H9 (cell line): Measurements from ENCODE around the gene ACTRT3. TPM values are rescaled to one million over a fixed set of nuclear protein-coding genes. Genes with fewer than 3 reads are reported as not detected.

Experiments used
- DNase-seq: peaks from one replicate; pipeline ENCODE4 v3.0.0-alpha.2; 2017
- H2AFZ ChIP-seq: one replicate; pipeline ENCODE4 v1.6.1; 2013; ENCODE audit warnings: mild to moderate bottlenecking, low read length, control low read depth, moderate library complexity
- H2AK5ac ChIP-seq: 2 replicates; pipeline ENCODE4 v1.6.1; 2013; ENCODE audit warnings: low read length, control low read depth, mixed read lengths; ENCODE audit not compliant: insufficient read length
- H2BK120ac ChIP-seq: one replicate; pipeline ENCODE4 v1.6.1; 2013; ENCODE audit warnings: low read depth, mild to moderate bottlenecking, low read length, control low read depth, inconsistent platforms; ENCODE audit not compliant: poor library complexity, severe bottlenecking
- H2BK12ac ChIP-seq: 2 replicates; pipeline ENCODE4 v1.6.1; 2013; ENCODE audit warnings: low read length, control low read depth, mixed read lengths, low read depth; ENCODE audit not compliant: insufficient read length
- H2BK15ac ChIP-seq: 2 replicates; pipeline ENCODE4 v1.6.1; 2013; ENCODE audit warnings: low read depth, low read length, control low read depth
- H2BK20ac ChIP-seq: one replicate; pipeline ENCODE4 v1.6.1; 2013; ENCODE audit warnings: low read depth, mild to moderate bottlenecking, low read length, control low read depth, inconsistent platforms; ENCODE audit not compliant: poor library complexity, severe bottlenecking
- H2BK5ac ChIP-seq: 2 replicates; pipeline ENCODE4 v1.6.1; 2013; ENCODE audit warnings: low read length, control low read depth, mixed read lengths; ENCODE audit not compliant: insufficient read length
- H3K14ac ChIP-seq: 2 replicates; pipeline ENCODE4 v1.6.1; 2013; ENCODE audit warnings: low read length, control low read depth; ENCODE audit not compliant: insufficient read depth
- H3K18ac ChIP-seq: 2 replicates; pipeline ENCODE4 v1.6.1; 2013; ENCODE audit warnings: low read depth, mild to moderate bottlenecking, mixed read lengths, low read length, control low read depth; ENCODE audit not compliant: insufficient read length
- H3K23ac ChIP-seq: 2 replicates; pipeline ENCODE4 v1.6.1; 2013; ENCODE audit warnings: low read length, control low read depth, mixed read lengths, low read depth; ENCODE audit not compliant: insufficient read length
- H3K23me2 ChIP-seq: 2 replicates; pipeline ENCODE4 v1.6.1; 2013; ENCODE audit warnings: low read depth, mild to moderate bottlenecking, mixed read lengths, low read length, control low read depth; ENCODE audit not compliant: insufficient read length, poor library complexity, severe bottlenecking
- H3K27ac ChIP-seq: 2 replicates; pipeline ENCODE4 v1.5.1; 2013; ENCODE audit warnings: low read length, control low read depth, mixed read lengths, low read depth; ENCODE audit not compliant: insufficient read length
- H3K27me3 ChIP-seq: 2 replicates; pipeline ENCODE4 v1.6.1; 2013; ENCODE audit warnings: low read length, control low read depth, inconsistent platforms; ENCODE audit not compliant: insufficient read depth
- H3K4ac ChIP-seq: 2 replicates; pipeline ENCODE4 v1.6.1; 2013; ENCODE audit warnings: low read depth, mild to moderate bottlenecking, control low read depth, inconsistent platforms, low read length, moderate library complexity
- H3K4me1 ChIP-seq: 2 replicates; pipeline ENCODE4 v1.6.1; 2013; ENCODE audit warnings: low read length, control low read depth, inconsistent platforms; ENCODE audit not compliant: insufficient read depth
- H3K4me2 ChIP-seq: 2 replicates; pipeline ENCODE4 v1.6.1; 2013; ENCODE audit warnings: low read length, control low read depth, mixed read lengths; ENCODE audit not compliant: insufficient read length, insufficient read depth
- H3K56ac ChIP-seq: 2 replicates; pipeline ENCODE4 v1.6.1; 2013; ENCODE audit warnings: low read depth, mild to moderate bottlenecking, mixed read lengths, low read length, control low read depth; ENCODE audit not compliant: insufficient read length
- H3K79me1 ChIP-seq: 2 replicates; pipeline ENCODE4 v1.6.1; 2013; ENCODE audit warnings: low read depth, mild to moderate bottlenecking, moderate library complexity, low read length, control low read depth, inconsistent platforms; ENCODE audit not compliant: insufficient read depth, poor library complexity, severe bottlenecking
- H3K79me2 ChIP-seq: 2 replicates; pipeline ENCODE4 v1.6.1; 2013; ENCODE audit warnings: low read length, control low read depth, inconsistent platforms; ENCODE audit not compliant: insufficient read depth
- H3K9ac ChIP-seq: 2 replicates; pipeline ENCODE4 v1.6.1; 2013; ENCODE audit warnings: low read length, control low read depth, mixed read lengths; ENCODE audit not compliant: insufficient read length; ENCODE audit errors: extremely low read depth
- H3K9me3 ChIP-seq: one replicate; pipeline ENCODE4 v1.6.1; 2013; ENCODE audit warnings: low read depth, low read length, inconsistent platforms; ENCODE audit not compliant: control insufficient read depth
- H3T11ph ChIP-seq: one replicate; pipeline ENCODE4 v1.6.1; 2013; ENCODE audit warnings: mild to moderate bottlenecking, low read length, control low read depth, inconsistent platforms
- H4K20me1 ChIP-seq: one replicate; pipeline ENCODE4 v1.6.1; 2013; ENCODE audit not compliant: control insufficient read depth, insufficient read length, insufficient read depth
- H4K5ac ChIP-seq: 2 replicates; pipeline ENCODE4 v1.6.1; 2013; ENCODE audit warnings: low read depth, mild to moderate bottlenecking, mixed read lengths, low read length, control low read depth; ENCODE audit not compliant: insufficient read length
- H4K8ac ChIP-seq: replicated peaks from 2 replicates; pipeline ENCODE4 v1.6.1; 2013; ENCODE audit warnings: low read length, control low read depth, mixed read lengths, low read depth; ENCODE audit not compliant: insufficient read length
- H4K91ac ChIP-seq: 2 replicates; pipeline ENCODE4 v1.6.1; 2013; ENCODE audit warnings: low read depth, mild to moderate bottlenecking, moderate library complexity, mixed read lengths, low read length, control low read depth; ENCODE audit not compliant: insufficient read length
- H3K27ac Mint-ChIP-seq, 3 experiments: 2 replicates in 2 of 3; 3 replicates in 1 of 3; pipeline ENCODE4 v1.8.0; 2020 to 2021; ENCODE audit warnings: mixed read lengths in 3 of 3, mild to moderate bottlenecking in 1 of 3, moderate library complexity in 1 of 3
- H3K27me3 Mint-ChIP-seq: 2 replicates; pipeline ENCODE4 v1.8.0; 2021; ENCODE audit warnings: low read depth, mild to moderate bottlenecking, moderate library complexity, mixed read lengths
- H3K36me3 Mint-ChIP-seq, 3 experiments: 2 replicates in 2 of 3; 3 replicates in 1 of 3; pipeline ENCODE4 v1.8.0; 2020 to 2021; ENCODE audit warnings: low read depth in 3 of 3, mixed read lengths in 3 of 3; ENCODE audit not compliant: insufficient read depth in 1 of 3
- H3K4me1 Mint-ChIP-seq, 2 experiments: 2 replicates each; pipeline ENCODE4 v1.8.0; 2020; ENCODE audit warnings: mixed read lengths in 2 of 2
- H3K4me3 Mint-ChIP-seq, 2 experiments: 2 replicates in 1 of 2; 3 replicates in 1 of 2; pipeline ENCODE4 v1.8.0; 2020 to 2021; ENCODE audit warnings: mild to moderate bottlenecking in 2 of 2, mixed read lengths in 2 of 2, moderate library complexity in 1 of 2
- H3K9me3 Mint-ChIP-seq, 2 experiments: 2 replicates in 1 of 2; 3 replicates in 1 of 2; pipeline ENCODE4 v1.8.0; 2020; ENCODE audit warnings: mild to moderate bottlenecking in 2 of 2, mixed read lengths in 2 of 2, moderate library complexity in 1 of 2
- CTCF ChIP-seq: fragments of 200-600 bp; sonication (generic); conservative IDR thresholded peaks from 3 replicates; pipeline ENCODE4 v1.8.0; 2021; ENCODE audit warnings: antibody characterized with exemption, mild to moderate bottlenecking
- WGBS: extraction: QIAGEN DNeasy Blood & Tissue Kit; methylation state at CpG from one replicate; pipeline ENCODE4 v1.1.7; 2013; ENCODE audit warnings: missing lambda C conversion rate, low lambda C conversion rate, mixed read lengths; ENCODE audit not compliant: insufficient read length; ENCODE audit errors: extremely low coverage; 5-methylcytosine and 5-hydroxymethylcytosine counted together
- total RNA-seq: library from RNA; stranded (reverse); gene quantifications from 2 replicates; pipeline ENCODE4 v1.2.1, GENCODE V29; 2021

Gene ACTRT3
- total RNA-seq, 1 experiment from 2014 or later, result 5.9 TPM

- Histone ChIP-seq H3K4me2 (no peak overlapping the region), H2BK15ac (no peak overlapping the region), H2BK20ac (no peak overlapping the region), H4K5ac (no peak overlapping the region), H2AK5ac (no peak overlapping the region), H4K8ac (no peak overlapping the region), H3K9me3 (no peaks in the 10 kb centered on the region), H3K23me2 (no peaks in the 10 kb centered on the region), H3K14ac (no peak overlapping the region), H3K4ac (no peak overlapping the region), H3T11ph (no peak overlapping the region), H3K9ac (no peak overlapping the region), H4K20me1 (no peaks in the 10 kb centered on the region), H3K18ac (no peak overlapping the region), H3K23ac (no peak overlapping the region), H2AFZ (no peak overlapping the region), H3K27ac (no peak overlapping the region), H2BK12ac (no peak overlapping the region), H3K79me2 (no peaks in the 10 kb centered on the region), H3K56ac (no peak overlapping the region), H3K27me3 (no peaks in the 10 kb centered on the region), H3K79me1 (no peaks in the 10 kb centered on the region), H2BK120ac (no peak overlapping the region), H4K91ac (no peak overlapping the region), H3K4me1 (no peaks in the 10 kb centered on the region), H2BK5ac (no peak overlapping the region)
- Mint-ChIP-seq H3K27me3 (no peaks in the 10 kb centered on the region), H3K4me1 (peaks cover 0 to 5% of the 10 kb centered on the region in 2 experiments; a peak in 2 of 4 replicates), H3K9me3 (no peaks in the 10 kb centered on the region), H3K27ac (no peak overlapping the region), H3K36me3 (peaks cover 0 to 6% (median 3%) of the 10 kb centered on the region in 3 experiments; a peak in 3 of 7 replicates), H3K4me3 (no peak overlapping the region)
- no peak for TF ChIP-seq CTCF
- no peak for DNase-seq
- WGBS, result no CpG with 5 or more reads among the region's 3 CpGs
Measured at GRCh38 chr3:169804681-169805080, 35.3 kb upstream of the ACTRT3 start.
